Effector memory CD8-positive, alpha-beta T cell (primary cell): Measurements from ENCODE around the gene MEIKIN.

Experiments used
- ATAC-seq: fragments of 150-1000 bp; cut with Tn5 transposase; replicated peaks from 2 replicates; pipeline ENCODE4 v1.10.0; 2021; ENCODE audit warnings: mild to moderate bottlenecking, moderate library complexity
- DNase-seq, 3 experiments: peaks; one replicate each; pipeline ENCODE4 v3.0.0; 2021
- H3K27ac Mint-ChIP-seq, 2 donors: one replicate each; pipeline ENCODE4 v1.8.0; 2022; ENCODE audit warnings: mild to moderate bottlenecking in 2 of 2, mixed read lengths in 2 of 2, moderate library complexity in 2 of 2
- H3K27me3 Mint-ChIP-seq, 2 donors: one replicate each; pipeline ENCODE4 v1.8.0; 2022; ENCODE audit warnings: mixed read lengths in 2 of 2
- H3K36me3 Mint-ChIP-seq: one replicate; pipeline ENCODE4 v1.8.0; 2022; ENCODE audit warnings: mild to moderate bottlenecking, moderate library complexity, mixed read lengths; ENCODE audit not compliant: insufficient read depth
- H3K4me1 Mint-ChIP-seq, 2 donors: one replicate each; pipeline ENCODE4 v1.8.0; 2022; ENCODE audit warnings: low read depth in 2 of 2, mixed read lengths in 2 of 2
- H3K4me3 Mint-ChIP-seq, 2 donors: one replicate each; pipeline ENCODE4 v1.8.0; 2022; ENCODE audit warnings: mild to moderate bottlenecking in 2 of 2, mixed read lengths in 2 of 2, moderate library complexity in 2 of 2
- H3K9me3 Mint-ChIP-seq, 2 donors: one replicate each; pipeline ENCODE4 v1.8.0; 2022; ENCODE audit warnings: mixed read lengths in 2 of 2

The MEIKIN gene

GRCh38 chr5:131959136-131959535 is 13.7 kb upstream of the MEIKIN start:
- ATAC-seq (no peak), DNase-seq (no peak)
- H3K27me3 Mint-ChIP-seq = no peaks in the 10 kb centered on the region
- H3K36me3 Mint-ChIP-seq = peaks cover 28% of the 10 kb centered on the region
- H3K4me1 Mint-ChIP-seq = peaks cover 0 to 3% of the 10 kb centered on the region in 2 donors
- no peak overlapping the region for H3K4me3 Mint-ChIP-seq
- no peaks in the 10 kb centered on the region for H3K9me3 Mint-ChIP-seq
- H3K27ac Mint-ChIP-seq = peak overlapping the region in 1 of 2 donors; percentile 8

GRCh38 chr5:131957721-131958441 is 12.4 kb upstream of the MEIKIN start:
- DNase-seq = no peak
- Mint-ChIP-seq H3K4me1 (peaks cover 0 to 3% of the 10 kb centered on the region in 2 donors), H3K27me3 (no peaks in the 10 kb centered on the region), H3K36me3 (peaks cover 31% of the 10 kb centered on the region), H3K27ac (peak overlapping the region in 1 of 2 donors; percentile 38), H3K9me3 (no peaks in the 10 kb centered on the region), H3K4me3 (no peak overlapping the region)
- no peak for ATAC-seq

DNA sequence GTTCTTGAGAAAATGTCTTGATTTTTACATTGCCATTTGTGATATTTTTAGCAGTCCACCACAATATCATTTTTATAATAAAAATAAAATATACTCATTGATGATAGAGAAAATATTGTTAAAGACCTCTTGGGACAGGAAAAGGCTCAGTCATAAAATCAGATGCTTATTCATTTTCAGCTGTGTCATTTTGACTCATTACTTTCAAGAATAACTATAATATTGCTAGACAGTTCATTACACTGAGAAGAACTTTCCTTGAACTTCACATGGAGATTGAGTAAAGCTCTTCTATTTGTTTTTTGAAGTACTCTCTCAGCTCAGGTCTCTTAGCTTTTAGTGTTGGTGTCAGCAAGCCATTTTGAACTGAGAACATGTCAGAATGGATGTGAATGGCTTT is 8.5 kb upstream of the MEIKIN start:
- ATAC-seq = no peak
- H3K27ac Mint-ChIP-seq = no peak overlapping the region
- H3K27me3 Mint-ChIP-seq = no peaks in the 10 kb centered on the region
- peaks cover 24% of the 10 kb centered on the region for H3K36me3 Mint-ChIP-seq
- H3K4me3 Mint-ChIP-seq = no peak overlapping the region
- no peak for DNase-seq
- H3K4me1 Mint-ChIP-seq = peaks cover 0 to 3% of the 10 kb centered on the region in 2 donors
- H3K9me3 Mint-ChIP-seq = no peaks in the 10 kb centered on the region

- Mint-ChIP-seq H3K27me3 (no peaks in the 10 kb centered on the region), H3K9me3 (no peaks in the 10 kb centered on the region), H3K4me1 (peaks cover 0 to under 1% of the 10 kb centered on the region in 2 donors), H3K4me3 (no peak overlapping the region), H3K27ac (no peak overlapping the region), H3K36me3 (peaks cover 15% of the 10 kb centered on the region)
- no peak for ATAC-seq
- DNase-seq = no peak
Observed at GRCh38 chr5:131952301-131952857, 6.9 kb upstream of the MEIKIN start.

GRCh38 chr5:131950706-131951105 is 5.2 kb upstream of the MEIKIN start:
- Mint-ChIP-seq H3K36me3 (peaks cover 10% of the 10 kb centered on the region), H3K27me3 (no peaks in the 10 kb centered on the region), H3K27ac (no peak overlapping the region), H3K4me3 (no peak overlapping the region), H3K9me3 (no peaks in the 10 kb centered on the region), H3K4me1 (no peaks in the 10 kb centered on the region)
- no peak for DNase-seq
- ATAC-seq = no peak

- Mint-ChIP-seq H3K27me3 (no peaks in the 10 kb centered on the region), H3K4me3 (no peak overlapping the region)
Observed at GRCh38 chr5:131947445-131947844, 2.0 kb upstream of the MEIKIN start.

DNA sequence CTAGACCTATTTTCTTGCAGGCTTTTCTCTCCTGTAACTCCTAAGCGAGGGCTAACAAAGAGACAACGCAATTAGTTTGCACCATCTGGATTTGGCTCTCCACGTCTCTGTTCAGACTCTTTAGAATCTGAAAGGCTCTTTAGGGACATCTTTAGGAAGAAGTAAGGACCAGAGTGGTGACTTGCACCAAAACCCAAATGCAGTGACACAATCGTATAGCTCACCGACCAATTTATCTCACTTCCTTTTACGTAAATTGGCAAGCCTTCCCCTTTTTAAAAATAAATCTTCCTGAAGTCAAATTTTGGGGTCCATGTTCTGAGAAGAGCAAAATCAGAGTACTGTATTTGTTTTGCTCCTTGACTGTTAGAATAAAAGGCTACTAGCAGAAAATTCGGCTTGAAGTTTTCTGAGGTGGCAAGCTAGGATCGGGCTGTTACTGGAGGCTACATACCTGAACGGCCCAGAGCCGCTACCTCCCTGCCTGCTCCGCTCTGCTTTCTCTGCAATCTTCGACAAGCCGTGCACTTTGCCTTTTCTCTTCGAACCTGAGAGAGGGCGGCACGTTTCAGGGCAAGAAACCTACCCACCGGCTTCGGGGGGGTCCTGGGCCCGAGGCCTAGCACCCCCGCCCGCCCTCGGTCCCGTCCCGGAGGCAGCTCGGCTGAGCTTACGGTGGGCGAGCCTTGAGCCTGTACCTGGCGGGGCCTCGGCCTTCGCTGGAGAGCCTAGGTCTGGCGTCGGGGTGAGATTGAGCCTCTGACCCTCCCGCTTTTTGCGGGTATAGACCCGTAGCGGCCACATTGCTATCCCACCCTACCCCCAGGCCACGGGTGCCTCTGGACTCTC is 537 bp downstream of the MEIKIN start:
- Mint-ChIP-seq H3K27me3 (no peaks in the 10 kb centered on the region), H3K36me3 (no peaks in the 10 kb centered on the region), H3K9me3 (no peaks in the 10 kb centered on the region), H3K27ac (no peak overlapping the region), H3K4me3 (no peak overlapping the region), H3K4me1 (no peaks in the 10 kb centered on the region)
- DNase-seq (no peak), ATAC-seq (no peak)

More at GRCh38 chr5:131947445-131947844, 2.0 kb upstream of the MEIKIN start:
- ATAC-seq (no peak), DNase-seq (no peak)
- H3K9me3 Mint-ChIP-seq = no peaks in the 10 kb centered on the region
- H3K27ac Mint-ChIP-seq = no peak overlapping the region
- H3K4me1 Mint-ChIP-seq = no peaks in the 10 kb centered on the region
- no peaks in the 10 kb centered on the region for H3K36me3 Mint-ChIP-seq

- no peak for ATAC-seq
- H3K36me3 Mint-ChIP-seq = no peaks in the 10 kb centered on the region
- no peaks in the 10 kb centered on the region for H3K4me1 Mint-ChIP-seq
Observed at GRCh38 chr5:131943916-131944315, 1.5 kb downstream of the MEIKIN start.

GRCh38 chr5:131942016-131942415 is 3.4 kb downstream of the MEIKIN start:
- Mint-ChIP-seq H3K9me3 (no peaks in the 10 kb centered on the region), H3K36me3 (no peaks in the 10 kb centered on the region), H3K4me3 (no peak overlapping the region), H3K27me3 (no peaks in the 10 kb centered on the region), H3K4me1 (no peaks in the 10 kb centered on the region), H3K27ac (no peak overlapping the region)
- DNase-seq (no peak), ATAC-seq (no peak)

More at GRCh38 chr5:131943916-131944315, 1.5 kb downstream of the MEIKIN start:
- no peaks in the 10 kb centered on the region for H3K27me3 Mint-ChIP-seq
- no peak overlapping the region for H3K4me3 Mint-ChIP-seq
- H3K9me3 Mint-ChIP-seq = no peaks in the 10 kb centered on the region
- H3K27ac Mint-ChIP-seq = no peak overlapping the region
- DNase-seq = no peak

GRCh38 chr5:131939690-131940345 is 5.6 kb downstream of the MEIKIN start:
- no peak overlapping the region for H3K27ac Mint-ChIP-seq
- ATAC-seq (no peak), DNase-seq (no peak)
- H3K4me3 Mint-ChIP-seq = no peak overlapping the region
- H3K36me3 Mint-ChIP-seq = no peaks in the 10 kb centered on the region
- H3K9me3 Mint-ChIP-seq = no peaks in the 10 kb centered on the region
- H3K4me1 Mint-ChIP-seq = no peaks in the 10 kb centered on the region
- no peaks in the 10 kb centered on the region for H3K27me3 Mint-ChIP-seq

DNA sequence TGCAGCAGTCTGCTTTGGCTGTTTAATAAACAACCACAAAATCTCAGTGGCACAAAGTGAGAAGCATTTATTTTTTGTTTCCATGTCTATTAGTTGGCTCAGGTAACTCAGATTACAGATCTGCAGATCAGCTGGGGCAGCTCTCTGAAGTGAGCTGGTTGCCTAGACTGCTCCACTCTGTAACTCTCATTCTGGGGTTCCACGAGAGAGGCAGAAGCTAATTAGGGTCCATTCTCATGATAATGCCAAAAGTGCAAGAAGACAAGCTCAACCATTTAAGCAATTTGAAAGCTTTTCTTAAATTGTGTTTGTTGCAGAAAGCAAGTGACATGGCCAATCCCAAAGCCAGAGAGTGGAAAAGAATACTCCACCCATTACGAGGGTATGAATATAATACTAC is 13.2 kb downstream of the MEIKIN start:
- no peaks in the 10 kb centered on the region for H3K36me3 Mint-ChIP-seq
- no peaks in the 10 kb centered on the region for H3K4me1 Mint-ChIP-seq
- peaks cover 0 to 14% of the 10 kb centered on the region in 2 donors for H3K27me3 Mint-ChIP-seq
- peaks cover 15 to 27% of the 10 kb centered on the region in 2 donors for H3K9me3 Mint-ChIP-seq
- H3K27ac Mint-ChIP-seq = no peak overlapping the region
- no peak overlapping the region for H3K4me3 Mint-ChIP-seq
- no peak for ATAC-seq
- DNase-seq = no peak

DNA sequence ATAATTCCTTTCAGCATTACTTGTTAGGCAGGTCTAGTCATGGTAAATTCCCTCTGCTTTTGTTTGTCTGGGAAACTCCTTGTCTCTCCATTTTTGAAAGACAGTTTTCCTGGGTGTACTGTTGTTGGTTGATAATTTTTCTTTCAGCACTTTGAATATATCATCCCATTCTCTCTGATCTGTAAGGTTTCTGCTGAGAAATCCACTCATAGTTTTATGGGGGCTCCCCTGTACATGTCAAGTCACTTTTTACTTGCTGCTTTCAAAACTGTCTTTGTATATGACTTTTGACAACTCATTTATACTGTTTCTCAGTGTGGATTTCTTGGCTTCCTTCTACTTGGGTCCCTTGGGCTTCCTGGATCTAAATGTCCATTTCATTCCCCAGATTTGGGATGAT is 16.5 kb downstream of the MEIKIN start:
- Mint-ChIP-seq H3K9me3 (peaks cover 15 to 30% of the 10 kb centered on the region in 2 donors), H3K4me1 (no peaks in the 10 kb centered on the region), H3K36me3 (no peaks in the 10 kb centered on the region), H3K27me3 (peaks cover 0 to 16% of the 10 kb centered on the region in 2 donors), H3K4me3 (no peak overlapping the region), H3K27ac (no peak overlapping the region)
- ATAC-seq (no peak), DNase-seq (no peak)

DNA sequence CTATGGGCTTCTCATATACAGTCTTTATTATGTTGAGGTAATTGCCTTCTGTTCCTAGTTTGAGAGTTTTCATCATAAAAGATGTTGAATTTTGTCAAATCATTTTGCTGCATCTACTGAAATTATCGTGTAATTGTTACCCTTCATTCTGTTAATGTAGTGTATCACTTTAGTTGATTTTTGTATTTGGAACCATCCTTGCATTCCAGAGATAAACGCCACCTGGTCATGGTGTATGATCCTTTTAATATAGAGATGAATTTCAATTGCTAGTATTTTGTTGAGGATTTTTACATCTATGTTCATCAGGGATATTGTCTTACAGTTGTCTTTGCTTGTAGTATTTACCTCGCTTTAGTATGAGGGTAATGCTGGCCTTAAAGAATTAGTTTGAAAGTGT is 19.3 kb downstream of the MEIKIN start:
- no peaks in the 10 kb centered on the region for H3K36me3 Mint-ChIP-seq
- peaks cover 0 to 16% of the 10 kb centered on the region in 2 donors for H3K27me3 Mint-ChIP-seq
- DNase-seq = no peak
- H3K4me1 Mint-ChIP-seq = no peaks in the 10 kb centered on the region
- ATAC-seq = no peak
- H3K4me3 Mint-ChIP-seq = no peak overlapping the region
- H3K9me3 Mint-ChIP-seq = peaks cover 15 to 30% of the 10 kb centered on the region in 2 donors
- no peak overlapping the region for H3K27ac Mint-ChIP-seq
